Measurements from ENCODE around the gene IL25. TPM values are rescaled to one million over a fixed set of nuclear protein-coding genes. Genes with fewer than 3 reads are reported as not detected.

IL25 gene
- total RNA-seq, 4 donors from 2014 or later: not detected

DNA sequence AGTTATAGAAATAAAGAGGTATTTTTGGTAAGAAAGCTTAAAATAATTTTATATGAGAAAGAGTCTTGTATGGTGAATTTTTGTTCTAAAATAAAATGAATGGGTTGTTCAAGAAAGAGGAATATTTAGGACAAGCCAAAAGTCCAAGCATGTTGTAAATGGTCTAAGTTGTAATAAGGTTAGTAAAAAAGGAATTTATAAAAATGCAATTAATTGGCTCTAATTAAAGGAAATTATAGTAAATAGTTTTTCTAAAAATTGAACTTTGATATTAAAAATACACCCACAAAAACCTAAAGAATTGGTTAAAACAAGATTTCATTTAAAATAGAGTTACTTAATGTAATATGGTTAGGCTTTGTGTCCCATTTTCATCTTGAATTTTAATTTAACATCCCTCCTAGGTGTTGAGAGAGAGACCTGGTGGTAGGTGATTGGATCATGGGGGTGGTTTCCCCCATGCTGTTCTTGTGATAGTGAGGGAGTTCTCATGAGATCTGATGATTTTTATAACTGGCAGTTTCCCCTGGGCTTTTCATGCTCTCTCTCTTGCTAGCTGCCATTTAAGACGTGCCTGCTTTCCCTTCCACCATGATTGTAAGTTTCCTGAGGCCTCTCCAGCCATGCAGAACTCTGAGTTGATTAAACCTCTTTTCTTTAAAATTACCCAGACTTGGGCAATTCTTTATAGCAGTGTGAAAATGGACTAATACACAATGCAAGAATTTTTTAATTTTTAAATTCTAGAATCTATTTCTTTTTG is 32.9 kb upstream of the IL25 start:
- Histone ChIP-seq H3K27me3 (peaks cover 9% of the 10 kb centered on the region), H3K36me3 (no peaks in the 10 kb centered on the region), H3K4me3 (no peak overlapping the region), H3K4me1 (no peaks in the 10 kb centered on the region), H3K27ac (no peak overlapping the region), H3K9me3 (peaks cover 0 to 4% of the 10 kb centered on the region in 2 donors)
- in situ Hi-C loops (cut with MboI; ENCODE audit: low pct_ligation_motif_present in 1 of 4, low pct_unique_long_range_greater_than_20kb in 1 of 4, low sequenced_read_pairs in 3 of 4): loop anchor here in 2 of 4 donors (25.0 kb wide), 1 partner anchor 223 kb away; the partner anchor contains the start of genes AP1G2 (in 2 of the 2), THTPA (in 2 of the 2) and ZFHX2 (in 2 of the 2)
- 40 to 76% methylated on average over 1 of the region's 1 CpG for WGBS, 2 donors (ENCODE audit: low coverage in 1 of 2)
- intact Hi-C loops (cut with DNase I; ENCODE audit: low total_unique reads): no loop called here
- no peak for DNase-seq
- TF ChIP-seq POLR2A (IDR thresholded peaks at IDR 0.05) (no peak), POLR2AphosphoS5 (IDR thresholded peaks at IDR 0.05) (no peak), EP300 (IDR thresholded peaks at IDR 0.05; ENCODE audit: low read depth) (no peak)
- TF ChIP-seq, protein P1, sequence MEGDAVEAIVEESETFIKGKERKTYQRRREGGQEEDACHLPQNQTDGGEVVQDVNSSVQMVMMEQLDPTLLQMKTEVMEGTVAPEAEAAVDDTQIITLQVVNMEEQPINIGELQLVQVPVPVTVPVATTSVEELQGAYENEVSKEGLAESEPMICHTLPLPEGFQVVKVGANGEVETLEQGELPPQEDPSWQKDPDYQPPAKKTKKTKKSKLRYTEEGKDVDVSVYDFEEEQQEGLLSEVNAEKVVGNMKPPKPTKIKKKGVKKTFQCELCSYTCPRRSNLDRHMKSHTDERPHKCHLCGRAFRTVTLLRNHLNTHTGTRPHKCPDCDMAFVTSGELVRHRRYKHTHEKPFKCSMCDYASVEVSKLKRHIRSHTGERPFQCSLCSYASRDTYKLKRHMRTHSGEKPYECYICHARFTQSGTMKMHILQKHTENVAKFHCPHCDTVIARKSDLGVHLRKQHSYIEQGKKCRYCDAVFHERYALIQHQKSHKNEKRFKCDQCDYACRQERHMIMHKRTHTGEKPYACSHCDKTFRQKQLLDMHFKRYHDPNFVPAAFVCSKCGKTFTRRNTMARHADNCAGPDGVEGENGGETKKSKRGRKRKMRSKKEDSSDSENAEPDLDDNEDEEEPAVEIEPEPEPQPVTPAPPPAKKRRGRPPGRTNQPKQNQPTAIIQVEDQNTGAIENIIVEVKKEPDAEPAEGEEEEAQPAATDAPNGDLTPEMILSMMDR (IDR thresholded peaks at IDR 0.05): no peak

DNA sequence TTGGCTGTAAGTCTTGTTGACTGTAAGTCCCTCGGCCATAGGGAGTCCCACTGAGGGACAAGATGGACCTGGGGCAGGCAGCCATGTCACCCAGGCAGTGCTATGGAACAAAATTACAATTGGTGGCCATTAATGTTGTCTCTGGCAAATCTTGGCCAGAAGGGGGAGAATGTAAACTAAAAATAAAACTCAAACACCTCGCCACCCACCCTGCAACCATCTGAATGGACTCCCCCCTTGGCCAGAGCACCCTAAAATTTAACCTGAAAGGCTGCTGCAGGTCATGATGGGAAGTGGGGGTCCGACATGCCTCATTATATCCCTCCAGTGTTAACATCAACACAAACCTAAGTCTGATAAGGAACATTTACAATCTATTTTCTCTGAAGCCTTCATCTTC is 28.1 kb upstream of the IL25 start:
- WGBS, 2 donors (ENCODE audit: low coverage in 1 of 2): 48 to 63% methylated on average over 3 of the region's 3 CpGs
- DNase-seq: no peak
- Histone ChIP-seq H3K4me3 (no peak overlapping the region), H3K27ac (no peak overlapping the region), H3K27me3 (peaks cover 5% of the 10 kb centered on the region), H3K36me3 (no peaks in the 10 kb centered on the region), H3K4me1 (no peaks in the 10 kb centered on the region), H3K9me3 (peaks cover 0 to 4% of the 10 kb centered on the region in 2 donors)
- intact Hi-C loops (cut with DNase I; ENCODE audit: low total_unique reads) (no loop called here), in situ Hi-C loops (cut with MboI; ENCODE audit: low pct_ligation_motif_present in 1 of 4, low pct_unique_long_range_greater_than_20kb in 1 of 4, low sequenced_read_pairs in 3 of 4) (loop anchor here in 2 of 4 donors (25.0 kb wide), 1 partner anchor 218 kb away; the partner anchor contains the start of genes AP1G2 (in 2 of the 2), THTPA (in 2 of the 2) and ZFHX2 (in 2 of the 2))
- no peak for TF ChIP-seq EP300 (IDR thresholded peaks at IDR 0.05; ENCODE audit: low read depth)
- TF ChIP-seq, protein P1 (IDR thresholded peaks at IDR 0.05): no peak
- TF ChIP-seq POLR2AphosphoS5 (IDR thresholded peaks at IDR 0.05): no peak
- TF ChIP-seq POLR2A (IDR thresholded peaks at IDR 0.05): no peak

DNA sequence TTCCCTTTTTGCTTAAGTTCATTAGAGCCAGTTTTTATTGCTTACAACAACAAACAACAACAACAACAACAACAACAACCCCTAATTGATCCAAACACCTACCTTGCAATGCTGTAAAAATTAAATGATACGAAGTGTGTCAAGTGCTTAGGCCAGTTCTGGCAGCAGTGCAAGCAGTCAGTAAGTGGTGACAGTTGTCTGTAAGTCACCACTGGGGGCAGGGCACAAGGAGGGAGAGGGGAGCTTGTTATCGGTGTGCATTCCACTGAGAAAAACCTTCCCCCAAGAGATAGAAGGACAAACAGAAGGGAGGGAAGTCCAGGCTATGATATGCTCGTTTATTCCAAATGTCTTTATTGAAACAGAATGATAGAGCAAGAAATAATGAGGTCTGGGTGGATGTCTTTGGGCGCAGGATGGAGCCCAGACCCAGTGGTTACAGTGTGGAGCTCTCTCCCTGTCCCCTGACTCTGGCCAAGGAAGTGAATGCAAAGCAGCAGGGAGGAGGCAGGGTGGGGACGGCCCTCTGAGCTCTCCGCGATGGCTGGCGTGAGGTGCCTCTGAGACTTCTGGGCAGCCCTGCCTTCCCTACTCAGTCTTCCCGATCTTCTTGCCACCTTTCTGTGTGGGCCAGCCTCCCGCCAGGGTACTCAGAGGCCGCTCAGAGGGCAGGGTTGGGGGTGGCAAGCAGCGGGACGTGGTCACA is 26.5 kb upstream of the IL25 start:
- no peak overlapping the region for H3K27ac ChIP-seq
- intact Hi-C loops (cut with DNase I; ENCODE audit: low total_unique reads) (no loop called here), in situ Hi-C loops (cut with MboI; ENCODE audit: low pct_ligation_motif_present in 1 of 4, low pct_unique_long_range_greater_than_20kb in 1 of 4, low sequenced_read_pairs in 3 of 4) (loop anchor here in 2 of 4 donors (25.0 kb wide), 1 partner anchor 216 kb away; the partner anchor contains the start of genes AP1G2 (in 2 of the 2), THTPA (in 2 of the 2) and ZFHX2 (in 2 of the 2))
- H3K27me3 ChIP-seq: peaks cover 9% of the 10 kb centered on the region
- H3K4me1 ChIP-seq: no peaks in the 10 kb centered on the region
- H3K9me3 ChIP-seq: no peaks in the 10 kb centered on the region
- 60 to 81% methylated on average over 3 to 13 of the region's 13 CpGs for WGBS, 2 donors (ENCODE audit: low coverage in 1 of 2)
- TF ChIP-seq, protein P1 (IDR thresholded peaks at IDR 0.05): no peak
- H3K36me3 ChIP-seq: no peaks in the 10 kb centered on the region
- H3K4me3 ChIP-seq: no peak overlapping the region
- no peak for DNase-seq

DNA sequence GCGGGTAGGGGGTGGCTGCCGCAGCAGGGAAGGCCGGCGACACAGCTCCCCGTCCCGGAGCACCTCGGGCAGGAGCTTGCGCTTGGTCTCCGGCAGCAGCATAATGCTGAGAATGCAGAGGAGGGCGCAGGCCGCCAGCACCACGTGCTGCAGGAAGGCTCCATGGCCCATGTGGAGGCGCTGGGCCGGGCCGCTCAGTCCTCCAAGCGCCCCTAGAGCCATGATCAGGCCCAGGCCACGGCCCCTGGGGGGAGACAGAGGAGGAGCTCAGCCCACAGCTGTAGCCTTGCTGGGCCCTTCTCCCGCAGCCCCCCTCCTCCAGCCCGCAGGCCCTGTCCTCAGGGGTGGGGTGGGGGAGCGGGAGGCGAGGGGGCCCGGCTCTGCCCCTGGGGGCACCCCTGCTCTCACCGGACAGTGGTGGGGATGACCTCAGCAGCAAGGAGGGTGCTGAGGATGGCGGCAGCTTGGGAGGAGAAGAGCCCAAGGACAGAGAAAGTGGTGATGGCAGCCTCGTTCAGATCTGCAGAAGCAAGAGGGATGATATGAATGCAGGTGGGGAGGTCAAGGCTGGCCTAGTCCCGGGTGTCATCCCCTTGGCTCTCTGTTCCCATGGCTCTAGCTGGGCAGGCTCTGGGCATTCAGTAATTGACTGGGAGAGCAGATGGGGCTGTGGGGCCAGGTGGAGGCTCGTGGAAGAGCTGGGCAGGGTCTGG is 25.8 kb upstream of the IL25 start:
- 60 to 94% methylated on average over 1 to 22 of the region's 27 CpGs for WGBS, 2 donors (ENCODE audit: low coverage in 1 of 2)
- no peak for TF ChIP-seq EP300 (IDR thresholded peaks at IDR 0.05; ENCODE audit: low read depth)
- no peak for TF ChIP-seq POLR2AphosphoS5 (IDR thresholded peaks at IDR 0.05)
- TF ChIP-seq, protein P1 (IDR thresholded peaks at IDR 0.05): no peak
- no peak for TF ChIP-seq POLR2A (IDR thresholded peaks at IDR 0.05)

More for the DNA sequence above, 25.8 kb upstream of the IL25 start:
- Histone ChIP-seq H3K9me3 (no peaks in the 10 kb centered on the region), H3K27me3 (peaks cover 16% of the 10 kb centered on the region), H3K4me3 (no peak overlapping the region), H3K27ac (no peak overlapping the region), H3K4me1 (peaks cover 3 to 4% (median 3%) of the 10 kb centered on the region in 4 donors), H3K36me3 (no peaks in the 10 kb centered on the region)
- DNase-seq: no peak
- in situ Hi-C loops (cut with MboI; ENCODE audit: low pct_ligation_motif_present in 1 of 4, low pct_unique_long_range_greater_than_20kb in 1 of 4, low sequenced_read_pairs in 3 of 4): loop anchor here in 2 of 4 donors (25.0 kb wide), 1 partner anchor 215 kb away; the partner anchor contains the start of genes AP1G2 (in 2 of the 2), THTPA (in 2 of the 2) and ZFHX2 (in 2 of the 2)
- intact Hi-C loops (cut with DNase I; ENCODE audit: low total_unique reads): no loop called here
